Fibroblast of lung (primary cell): ENCODE measurements around the gene ZDHHC4. TPM values are rescaled to one million over a fixed set of nuclear protein-coding genes. Genes with fewer than 3 reads are reported as not detected.

Source experiments
- DNase-seq, 2 donors: peaks; one replicate each; pipeline versions ENCODE4 v3.0.0 to v3.0.0-alpha.2; 2010; ENCODE audit warnings: low read depth in 2 of 2
- H2AFZ ChIP-seq: 2 replicates; pipeline ENCODE4 v1.5.1; 2012; ENCODE audit warnings: low read length, control low read depth, inconsistent platforms
- H3K27ac ChIP-seq: 2 replicates; pipeline ENCODE4 v1.5.1; 2011; ENCODE audit warnings: low read length, control low read depth; ENCODE audit not compliant: insufficient read depth
- H3K27me3 ChIP-seq: 2 replicates; pipeline ENCODE4 v1.5.1; 2011; ENCODE audit warnings: mild to moderate bottlenecking, low read length; ENCODE audit not compliant: control insufficient read depth, insufficient read depth
- H3K36me3 ChIP-seq: 2 replicates; pipeline ENCODE4 v1.5.1; 2011; ENCODE audit warnings: low read length; ENCODE audit not compliant: control insufficient read depth, insufficient read depth
- H3K4me1 ChIP-seq: 2 replicates; pipeline ENCODE4 v1.5.1; 2011; ENCODE audit warnings: low read length; ENCODE audit not compliant: control insufficient read depth, insufficient read depth; ENCODE audit errors: extremely low read depth
- H3K4me2 ChIP-seq: 2 replicates; pipeline ENCODE4 v1.5.1; 2011; ENCODE audit warnings: low read length, control low read depth; ENCODE audit not compliant: insufficient read depth; ENCODE audit errors: extremely low read depth
- H3K4me3 ChIP-seq, 4 experiments: fragments of 200-600 bp in 1 of 4; sonication (generic) in 1 of 4; replicated peaks in 1 of 4; 2 replicates each; pipeline ENCODE4 v1.5.1; 2011 to 2016; ENCODE audit warnings: low read length in 4 of 4, low read depth in 3 of 4, mild to moderate bottlenecking in 3 of 4, control low read depth in 2 of 4, inconsistent platforms in 1 of 4, mixed read lengths in 1 of 4; ENCODE audit not compliant: insufficient read depth in 1 of 4; ENCODE audit errors: control extremely low read depth in 1 of 4
- H3K79me2 ChIP-seq: 2 replicates; pipeline ENCODE4 v1.5.1; 2012; ENCODE audit warnings: mild to moderate bottlenecking, low read length, inconsistent platforms; ENCODE audit not compliant: control insufficient read depth, insufficient read depth
- H3K9ac ChIP-seq: 2 replicates; pipeline ENCODE4 v1.5.1; 2011; ENCODE audit warnings: mild to moderate bottlenecking, low read length, control low read depth; ENCODE audit not compliant: insufficient read depth
- H3K9me3 ChIP-seq: 2 replicates; pipeline ENCODE4 v1.5.1; 2012; ENCODE audit warnings: low read depth, low read length; ENCODE audit not compliant: control insufficient read depth, insufficient read depth
- H4K20me1 ChIP-seq: 2 replicates; pipeline ENCODE4 v1.5.1; 2011; ENCODE audit warnings: low read length; ENCODE audit not compliant: control insufficient read depth, insufficient read depth; ENCODE audit errors: extremely low read depth
- CTCF ChIP-seq, 2 donors: IDR thresholded peaks in 1 of 2; conservative IDR thresholded peaks in 1 of 2; 1 replicate in 1 of 2; 2 replicates in 1 of 2; pipeline ENCODE4 v1.5.1; 2011 to 2012; ENCODE audit warnings: low read length in 2 of 2, control low read depth in 1 of 2, inconsistent platforms in 1 of 2, low read depth in 1 of 2, mild to moderate bottlenecking in 1 of 2
- EZH2 ChIP-seq: IDR thresholded peaks from 2 replicates; pipeline ENCODE4 v1.5.1; 2012; ENCODE audit warnings: low read length, control low read depth, mild to moderate bottlenecking; ENCODE audit errors: missing control alignments
- polyA plus RNA-seq, 2 donors: library from polyadenylated mRNA; depleted of rRNA in 1 of 2; stranded (reverse) in 1 of 2; unstranded in 1 of 2; fragments of >200 nt; gene quantifications; 2 replicates each; pipeline ENCODE4 v1.2.1, GENCODE V29; 2011 to 2012; ENCODE audit warnings: missing spikeins in 1 of 2
- total RNA-seq: library from RNA; depleted of rRNA; stranded (reverse); fragments of >200 nt; gene quantifications from 2 replicates; pipeline ENCODE4 v1.2.1, GENCODE V29; 2014

Gene ZDHHC4
- total and polyA plus RNA-seq, 2 donors (not counting 1 experiment from before 2014, with no cell fraction given) = 65.2 to 89.5 TPM

GRCh38 chr7:6590645-6591110 is 13.4 kb downstream of the ZDHHC4 start:
- Histone ChIP-seq H3K4me2 (peak overlapping the region; percentile 72), H3K79me2 (peaks cover 10% of the 10 kb centered on the region), H3K27ac (peak overlapping the region; percentile 61), H3K9me3 (no peaks in the 10 kb centered on the region), H3K9ac (peak overlapping the region; percentile 77), H3K4me3 (peak overlapping the region; percentile 73 to 93 (median 88)), H3K27me3 (no peaks in the 10 kb centered on the region), H3K4me1 (no peaks in the 10 kb centered on the region), H3K36me3 (peaks cover 8% of the 10 kb centered on the region), H4K20me1 (no peaks in the 10 kb centered on the region), H2AFZ (peak overlapping the region; percentile 97)
- TF ChIP-seq EZH2 (no peak), CTCF (conservative IDR thresholded peaks at IDR 0.05 in 1 of 2, IDR thresholded peaks at IDR 0.05 in 1 of 2; ENCODE audit: low read depth in 1 of 2, low read length in 2 of 2) (no peak)
- DNase-seq = peak in 1 of 2 donors; percentile 9

- H3K4me3 ChIP-seq = no peak overlapping the region
- no peak overlapping the region for H2AFZ ChIP-seq
- DNase-seq = no peak
- no peaks in the 10 kb centered on the region for H3K4me1 ChIP-seq
- H3K4me2 ChIP-seq = no peak overlapping the region
- H3K9ac ChIP-seq = no peak overlapping the region
- H3K27me3 ChIP-seq = no peaks in the 10 kb centered on the region
- no peaks in the 10 kb centered on the region for H3K9me3 ChIP-seq
- H3K79me2 ChIP-seq = no peaks in the 10 kb centered on the region
- TF ChIP-seq CTCF (conservative IDR thresholded peaks at IDR 0.05 in 1 of 2, IDR thresholded peaks at IDR 0.05 in 1 of 2; ENCODE audit: low read depth in 1 of 2, low read length in 2 of 2) (no peak), EZH2 (no peak)
- peaks cover 10% of the 10 kb centered on the region for H3K36me3 ChIP-seq
- H4K20me1 ChIP-seq = no peaks in the 10 kb centered on the region
- H3K27ac ChIP-seq = no peak overlapping the region
Measured at GRCh38 chr7:6600093-6600492, 22.8 kb downstream of the ZDHHC4 start.

GRCh38 chr7:6604458-6604857 is 27.2 kb downstream of the ZDHHC4 start:
- Histone ChIP-seq H3K9me3 (no peaks in the 10 kb centered on the region), H3K4me1 (no peaks in the 10 kb centered on the region), H3K27ac (no peak overlapping the region)

More at GRCh38 chr7:6604458-6604857, 27.2 kb downstream of the ZDHHC4 start:
- Histone ChIP-seq H3K9ac (no peak overlapping the region), H2AFZ (no peak overlapping the region), H3K4me3 (no peak overlapping the region), H3K27me3 (no peaks in the 10 kb centered on the region), H3K4me2 (no peak overlapping the region), H3K36me3 (peaks cover 7% of the 10 kb centered on the region), H4K20me1 (no peaks in the 10 kb centered on the region), H3K79me2 (no peaks in the 10 kb centered on the region)
- no peak for DNase-seq
- TF ChIP-seq CTCF (conservative IDR thresholded peaks at IDR 0.05 in 1 of 2, IDR thresholded peaks at IDR 0.05 in 1 of 2; ENCODE audit: low read depth in 1 of 2, low read length in 2 of 2) = no peak
- no peak for TF ChIP-seq EZH2
